HG02981 (cell line): ENCODE results near the gene DLGAP4.

Experiments used
- ATAC-seq: cut with Tn5 transposase; IDR thresholded peaks from one replicate; pipeline ENCODE4 v1.9.1; 2021; ENCODE audit warnings: mild to moderate bottlenecking, moderate library complexity; ENCODE audit not compliant: unreplicated experiment

Gene DLGAP4

DNA sequence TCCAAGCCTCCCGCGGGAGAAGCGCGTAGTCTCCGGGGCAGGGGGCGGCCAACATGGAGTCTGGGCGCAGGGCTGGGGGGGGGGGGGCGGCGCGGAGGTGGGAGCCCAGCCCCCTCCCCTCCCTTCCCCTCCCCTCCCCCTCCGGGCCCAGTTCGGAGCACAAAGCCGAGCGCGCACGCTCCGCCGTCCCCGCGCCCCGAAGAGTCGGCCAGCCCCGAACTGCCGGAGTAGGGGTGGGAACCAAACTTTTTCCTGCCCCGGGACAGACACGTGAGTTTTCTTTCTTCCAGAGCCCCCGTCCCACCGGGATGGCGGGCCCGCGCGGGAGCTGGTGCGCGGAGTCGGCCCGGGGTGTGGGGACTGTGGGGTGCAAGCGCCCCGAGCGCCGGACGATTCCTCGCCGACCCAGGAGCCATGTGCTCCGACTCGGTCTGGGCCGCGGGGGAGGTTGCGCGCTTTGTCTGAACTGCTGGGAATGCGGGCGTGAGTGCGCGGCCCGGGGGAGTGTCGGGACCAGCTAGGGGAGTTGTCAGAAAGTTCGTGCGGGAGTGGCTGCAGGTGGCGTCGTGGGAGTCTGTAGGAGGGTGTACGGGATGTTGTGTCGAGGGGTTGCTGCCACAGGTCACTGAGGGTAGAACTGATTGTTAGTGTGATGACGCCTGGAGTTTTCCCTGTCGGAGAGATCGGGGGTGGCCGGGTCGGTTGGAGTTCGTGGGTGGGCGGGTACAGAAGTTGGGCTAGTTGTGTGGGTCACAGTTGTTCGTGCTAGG is 268.4 kb downstream of the DLGAP4 start:
- ATAC-seq: no peak

DNA sequence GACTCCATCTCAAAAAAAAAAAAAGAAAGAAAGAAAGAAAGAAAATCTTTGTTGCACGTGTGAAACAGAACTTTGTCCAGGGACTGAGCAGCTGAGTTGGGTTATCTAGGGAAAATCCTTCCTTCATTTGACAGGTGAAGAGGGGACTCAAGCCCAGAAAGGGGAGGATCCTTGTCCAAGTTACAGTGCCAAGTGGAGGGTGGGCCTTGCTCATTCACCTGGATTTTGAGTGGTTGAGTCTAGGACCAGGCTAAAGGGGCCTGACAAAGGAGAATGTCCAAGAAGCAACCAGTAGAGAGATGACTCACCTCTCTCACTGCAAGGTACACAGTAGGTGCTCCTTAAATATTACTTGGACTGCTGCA is 269.9 kb downstream of the DLGAP4 start:
- no peak for ATAC-seq
